ENCODE data around the gene ZBTB45. TPM values are rescaled to one million over a fixed set of nuclear protein-coding genes. Genes with fewer than 3 reads are reported as not detected.
A peak's percentile ranks its signal among the peaks of the same experiment; 100 is the strongest.

ZBTB45 gene
- total and polyA plus RNA-seq, 10 donors: 4.0 to 16.0 (median 12.0) TPM

- 89 to 96% (median 91%) methylated on average over 14 to 18 of the region's 18 CpGs for WGBS, 5 donors
- H3K9me3 ChIP-seq: no peaks in the 10 kb centered on the region
- H3K27ac ChIP-seq: peak overlapping the region in 2 of 8 donors; percentile 43 to 98
- H3K36me3 ChIP-seq: peaks cover 14 to 74% (median 61%) of the 10 kb centered on the region in 6 donors
- peaks cover 23 to 64% (median 36%) of the 10 kb centered on the region in 6 donors for H3K4me1 ChIP-seq
- DNase-seq: no peak
- TF ChIP-seq CTCF (IDR thresholded peaks at IDR 0.05 in 8 of 11, conservative IDR thresholded peaks at IDR 0.05 in 3 of 11) (no peak), POLR2A (IDR thresholded peaks at IDR 0.05) (no peak), POLR2AphosphoS5 (IDR thresholded peaks at IDR 0.05) (no peak)
- H3K27me3 ChIP-seq (replicated peaks in 1 of 7): peaks cover 0 to 3% (median 0%) of the 10 kb centered on the region in 7 donors
- intact Hi-C loops (cut with DNase I; ENCODE audit: low total_unique reads): no loop called here
- peak overlapping the region in 1 of 8 donors; percentile 91 for H3K4me3 ChIP-seq
Measured at GRCh38 chr19:58547323-58548312, 28.0 kb upstream of the ZBTB45 start.

- no peak for TF ChIP-seq CTCF (IDR thresholded peaks at IDR 0.05 in 8 of 11, conservative IDR thresholded peaks at IDR 0.05 in 3 of 11)
- TF ChIP-seq POLR2AphosphoS5 (IDR thresholded peaks at IDR 0.05): no peak
- no peak for TF ChIP-seq POLR2A (IDR thresholded peaks at IDR 0.05)
- intact Hi-C loops (cut with DNase I; ENCODE audit: low total_unique reads): no loop called here
- Histone ChIP-seq H3K27ac (peak overlapping the region in 3 of 8 donors; percentile 96 to 99 (median 98)), H3K9me3 (no peaks in the 10 kb centered on the region), H3K4me1 (peaks cover 23 to 57% (median 36%) of the 10 kb centered on the region in 6 donors), H3K36me3 (peaks cover 14 to 58% (median 46%) of the 10 kb centered on the region in 6 donors), H3K27me3 (replicated peaks in 1 of 7) (peaks cover 0 to 4% (median 0%) of the 10 kb centered on the region in 7 donors), H3K4me3 (peak overlapping the region; percentile 82 to 99 (median 92))
- 6 to 38% (median 23%) methylated on average over 1 of the region's 1 CpG for WGBS, 5 donors
- DNase-seq: no peak
Measured at GRCh38 chr19:58546019-58546530, 26.5 kb upstream of the ZBTB45 start.

GRCh38 chr19:58545286-58546018 lies 25.8 kb upstream of the ZBTB45 start:
- no peak for DNase-seq
- peak overlapping the region in 7 of 8 donors; percentile 88 to 99 (median 96) for H3K27ac ChIP-seq
- WGBS, 5 donors: 7 to 11% (median 8%) methylated on average over 20 to 21 of the region's 21 CpGs

More at GRCh38 chr19:58545286-58546018, 25.8 kb upstream of the ZBTB45 start:
- H3K36me3 ChIP-seq: peaks cover 14 to 52% (median 39%) of the 10 kb centered on the region in 6 donors
- peaks cover 0 to 4% (median 0%) of the 10 kb centered on the region in 7 donors for H3K27me3 ChIP-seq (replicated peaks in 1 of 7)
- no peaks in the 10 kb centered on the region for H3K9me3 ChIP-seq
- intact Hi-C loops (cut with DNase I; ENCODE audit: low total_unique reads): no loop called here
- H3K4me3 ChIP-seq: peak overlapping the region; percentile 82 to 99 (median 92)
- TF ChIP-seq POLR2AphosphoS5 (IDR thresholded peaks at IDR 0.05) (no peak), POLR2A (IDR thresholded peaks at IDR 0.05) (no peak), CTCF (IDR thresholded peaks at IDR 0.05 in 8 of 11, conservative IDR thresholded peaks at IDR 0.05 in 3 of 11) (no peak)
- peaks cover 23 to 57% (median 36%) of the 10 kb centered on the region in 6 donors for H3K4me1 ChIP-seq

All from spleen (tissue), 11 donors.